ENCODE measurements around the gene CMTM6.
"Not testable (repeated sequence)": the region's sequence is repeated elsewhere in the genome, so short reads cannot be mapped to it uniquely, and the experiment has no call there.

CMTM6 gene

GRCh38 chr3:32498992-32499391 lies 3.7 kb downstream of the CMTM6 start:
- DNase-seq, result no peak

- no peak for DNase-seq
Observed at GRCh38 chr3:32498252-32498651, 4.4 kb downstream of the CMTM6 start.

- DNase-seq, result no peak
Observed at GRCh38 chr3:32495609-32496008, 7.0 kb downstream of the CMTM6 start.

- DNase-seq, result no peak
Observed at GRCh38 chr3:32495085-32495484, 7.6 kb downstream of the CMTM6 start.

GRCh38 chr3:32493437-32494414 lies 8.9 kb downstream of the CMTM6 start:
- no peak for DNase-seq

- DNase-seq, result no peak
Observed at GRCh38 chr3:32492684-32493436, 9.8 kb downstream of the CMTM6 start.

- no peak for DNase-seq
Observed at GRCh38 chr3:32488474-32489008, 14.1 kb downstream of the CMTM6 start.

- no peak for DNase-seq
Observed at GRCh38 chr3:32487781-32488473, 14.7 kb downstream of the CMTM6 start.

GRCh38 chr3:32484436-32484835 lies 18.2 kb downstream of the CMTM6 start:
- no peak for DNase-seq

GRCh38 chr3:32483772-32484171 lies 18.9 kb downstream of the CMTM6 start:
- DNase-seq, result no peak

GRCh38 chr3:32482693-32483092 lies 20.0 kb downstream of the CMTM6 start:
- DNase-seq, result no peak

- no peak for DNase-seq
Observed at GRCh38 chr3:32481791-32482631, 20.6 kb downstream of the CMTM6 start.

- DNase-seq, result no peak
Observed at GRCh38 chr3:32480604-32481003, 22.0 kb downstream of the CMTM6 start.

GRCh38 chr3:32474201-32474600 lies 28.5 kb downstream of the CMTM6 start:
- no peak for DNase-seq

- DNase-seq, result not testable (repeated sequence)
Observed at GRCh38 chr3:32472151-32472550, 30.5 kb downstream of the CMTM6 start.

GRCh38 chr3:32471246-32471645 lies 31.4 kb downstream of the CMTM6 start:
- no peak for DNase-seq

GRCh38 chr3:32470362-32470761 lies 32.3 kb downstream of the CMTM6 start:
- no peak for DNase-seq

- no peak for DNase-seq
Observed at GRCh38 chr3:32469151-32469874, 33.3 kb downstream of the CMTM6 start.

GRCh38 chr3:32467333-32468070 lies 35.1 kb downstream of the CMTM6 start:
- peak; percentile 79 for DNase-seq

- DNase-seq, result not testable (repeated sequence)
Observed at GRCh38 chr3:32466808-32467207, 35.8 kb downstream of the CMTM6 start.

GRCh38 chr3:32464726-32465125 lies 37.9 kb downstream of the CMTM6 start:
- DNase-seq, result not testable (repeated sequence)
